H1 (cell line): ENCODE results near the gene CAMK2G. TPM values are rescaled to one million over a fixed set of nuclear protein-coding genes. Genes with fewer than 3 reads are reported as not detected.

Source experiments
- CTCF ChIA-PET: fragments of 300-600 bp; sonication (Branson Sonifier 250); formaldehyde crosslinking; loops from one replicate; lab custom pipeline; 2021; ENCODE audit not compliant: partially characterized antibody; lab: Charles Lee
- POLR2A ChIA-PET: fragments of 300-600 bp; sonication (Branson Sonifier 250); formaldehyde crosslinking; loops from one replicate; lab custom pipeline; 2021; ENCODE audit warnings: inconsistent platforms; ENCODE audit not compliant: partially characterized antibody; lab: Charles Lee
- DNase-seq, 2 experiments: peaks; one replicate each; pipeline versions ENCODE4 v3.0.0 to v3.0.0-alpha.2; 2010 to 2022; ENCODE audit warnings: low spot score in 2 of 2, low read depth in 1 of 2, mixed read lengths in 1 of 2
- FAIRE-seq: peaks from 2 replicates; lab custom pipeline; 2011; peaks lifted over from hg19 to GRCh38; lab: Jason Lieb, UNC
- H2AFZ ChIP-seq: 2 replicates; pipeline ENCODE4 v1.8.1; 2012; ENCODE audit warnings: low read length, inconsistent platforms
- H2AK5ac ChIP-seq: 2 replicates; pipeline ENCODE4 v1.6.1; 2013; ENCODE audit warnings: low read depth, low read length
- H2BK120ac ChIP-seq: replicated peaks from 2 replicates; pipeline ENCODE3; 2013; ENCODE audit warnings: low read depth, low read length, inconsistent platforms
- H2BK12ac ChIP-seq: 2 replicates; pipeline ENCODE4 v1.6.1; 2013; ENCODE audit warnings: low read depth, low read length
- H2BK15ac ChIP-seq: 2 replicates; pipeline ENCODE4 v1.6.1; 2013; ENCODE audit warnings: low read length
- H2BK20ac ChIP-seq: 2 replicates; pipeline ENCODE4 v1.6.1; 2013; ENCODE audit warnings: low read length
- H2BK5ac ChIP-seq: 2 replicates; pipeline ENCODE4 v1.6.1; 2013; ENCODE audit warnings: low read depth, low read length
- H3K14ac ChIP-seq: 2 replicates; pipeline ENCODE4 v1.6.1; 2013; ENCODE audit warnings: inconsistent platforms; ENCODE audit not compliant: insufficient read length
- H3K18ac ChIP-seq: 2 replicates; pipeline ENCODE4 v1.6.1; 2013; ENCODE audit warnings: low read length; ENCODE audit errors: extremely low read depth
- H3K23ac ChIP-seq: 2 replicates; pipeline ENCODE4 v1.6.1; 2013; ENCODE audit warnings: inconsistent platforms; ENCODE audit not compliant: insufficient read length
- H3K23me2 ChIP-seq: 2 replicates; pipeline ENCODE4 v1.6.1; 2013; ENCODE audit warnings: low read depth, low read length
- H3K27ac ChIP-seq: 2 replicates; pipeline ENCODE4 v1.6.1; 2011; ENCODE audit warnings: low read depth, low read length, inconsistent platforms
- H3K27me3 ChIP-seq, 4 experiments: replicated peaks in 1 of 4; 1 replicate in 1 of 4; 2 replicates in 3 of 4; pipeline versions ENCODE4 v1.6.1 to v1.8.1; 2011 to 2013; ENCODE audit warnings: low read length in 3 of 4, mild to moderate bottlenecking in 3 of 4, inconsistent platforms in 2 of 4, mixed read lengths in 2 of 4, moderate library complexity in 1 of 4; ENCODE audit not compliant: control insufficient read depth in 3 of 4, insufficient read depth in 3 of 4; ENCODE audit errors: extremely low read depth in 1 of 4
- H3K36me3 ChIP-seq, 4 experiments: 2 replicates each; pipeline versions ENCODE4 v1.6.1 to v1.8.1; 2011 to 2013; ENCODE audit warnings: mild to moderate bottlenecking in 4 of 4, low read length in 3 of 4, moderate library complexity in 2 of 4, control low read depth in 1 of 4, inconsistent platforms in 1 of 4; ENCODE audit not compliant: insufficient read depth in 4 of 4, control insufficient read depth in 2 of 4
- H3K4ac ChIP-seq: replicated peaks from 2 replicates; pipeline ENCODE3; 2013; ENCODE audit warnings: low read length, low read depth, mixed read lengths, inconsistent platforms; ENCODE audit not compliant: insufficient read length
- H3K4me1 ChIP-seq, 4 experiments: replicated peaks in 1 of 4; 1 replicate in 1 of 4; 2 replicates in 3 of 4; pipeline versions ENCODE4 v1.6.1 to v1.8.1; 2011 to 2013; ENCODE audit warnings: low read length in 3 of 4, inconsistent platforms in 2 of 4, mixed read lengths in 1 of 4; ENCODE audit not compliant: insufficient read depth in 4 of 4, control insufficient read depth in 3 of 4
- H3K4me2 ChIP-seq, 2 experiments: 2 replicates each; pipeline versions ENCODE4 v1.6.1 to v1.8.1; 2011 to 2013; ENCODE audit warnings: low read depth in 2 of 2, low read length in 2 of 2, control low read depth in 1 of 2, inconsistent platforms in 1 of 2, mild to moderate bottlenecking in 1 of 2; ENCODE audit not compliant: insufficient read depth in 1 of 2
- H3K4me3 ChIP-seq, 4 experiments: fragments of 200-600, 300-600 bp in 1 of 4; sonication (generic), shearing (Covaris generic), sonication (Bioruptor Twin) in 1 of 4; 2 replicates each; pipeline versions ENCODE4 v1.5.1 to v1.8.1; 2011 to 2016; ENCODE audit warnings: low read length in 4 of 4, low read depth in 3 of 4, control low read depth in 2 of 4, inconsistent platforms in 2 of 4, mild to moderate bottlenecking in 2 of 4, mixed read lengths in 1 of 4, moderate library complexity in 1 of 4; ENCODE audit not compliant: insufficient read depth in 2 of 4; ENCODE audit errors: extremely low read depth in 1 of 4
- H3K56ac ChIP-seq: replicated peaks from 2 replicates; pipeline ENCODE3; 2013; ENCODE audit warnings: low read depth, mild to moderate bottlenecking, mixed read lengths, low read length, inconsistent platforms; ENCODE audit not compliant: insufficient read length
- H3K79me1 ChIP-seq: 2 replicates; pipeline ENCODE4 v1.6.1; 2013; ENCODE audit warnings: low read depth, low read length, control low read depth
- H3K79me2 ChIP-seq, 2 experiments: 2 replicates each; pipeline versions ENCODE4 v1.6.1 to v1.8.1; 2012 to 2013; ENCODE audit warnings: low read length in 2 of 2, mild to moderate bottlenecking in 2 of 2, inconsistent platforms in 1 of 2; ENCODE audit not compliant: insufficient read depth in 2 of 2, control insufficient read depth in 1 of 2
- H3K9ac ChIP-seq, 4 experiments: replicated peaks in 1 of 4; 1 replicate in 1 of 4; 2 replicates in 3 of 4; pipeline versions ENCODE4 v1.6.1 to v1.8.1; 2011 to 2013; ENCODE audit warnings: low read depth in 3 of 4, low read length in 3 of 4, control low read depth in 2 of 4, mild to moderate bottlenecking in 2 of 4, moderate library complexity in 2 of 4, inconsistent platforms in 1 of 4; ENCODE audit errors: extremely low read depth in 1 of 4
- H3K9me3 ChIP-seq, 2 experiments: 2 replicates each; pipeline versions ENCODE4 v1.6.1 to v1.8.1; 2012 to 2013; ENCODE audit warnings: mild to moderate bottlenecking in 2 of 2, moderate library complexity in 2 of 2, control low read depth in 1 of 2, inconsistent platforms in 1 of 2, low read depth in 1 of 2, low read length in 1 of 2, mixed read lengths in 1 of 2; ENCODE audit not compliant: insufficient read depth in 2 of 2
- H4K20me1 ChIP-seq, 2 experiments: replicated peaks in 1 of 2; 2 replicates each; pipeline versions ENCODE3 to v1.8.1; 2011 to 2013; ENCODE audit warnings: inconsistent platforms in 2 of 2, low read length in 2 of 2, mild to moderate bottlenecking in 1 of 2; ENCODE audit not compliant: insufficient read depth in 2 of 2, control insufficient read depth in 1 of 2
- H4K5ac ChIP-seq: 2 replicates; pipeline ENCODE4 v1.6.1; 2013; ENCODE audit warnings: low read length, low read depth, mixed read lengths, inconsistent platforms; ENCODE audit not compliant: insufficient read length
- H4K8ac ChIP-seq: 2 replicates; pipeline ENCODE4 v1.8.0; 2013; ENCODE audit warnings: mild to moderate bottlenecking, moderate library complexity, low read length, inconsistent platforms; ENCODE audit not compliant: insufficient read depth; ENCODE audit errors: extremely low read depth
- H4K91ac ChIP-seq: replicated peaks from 2 replicates; pipeline ENCODE3; 2013; ENCODE audit warnings: low read length, mixed read lengths, inconsistent platforms; ENCODE audit not compliant: insufficient read length
- ATF2 ChIP-seq: IDR thresholded peaks from 2 replicates; pipeline ENCODE4 v1.6.1; 2012; ENCODE audit warnings: low read length, inconsistent platforms
- CBX5 ChIP-seq: fragments of 300-800, 300-1000 bp; sonication (generic); IDR thresholded peaks from 2 replicates; pipeline ENCODE4 v1.7.1; 2016; ENCODE audit warnings: antibody characterized with exemption, low read length, low read depth
- CTBP2 ChIP-seq: IDR thresholded peaks from 2 replicates; pipeline ENCODE4 v1.7.0; 2011; ENCODE audit warnings: borderline replicate concordance, mild to moderate bottlenecking, moderate library complexity, mixed read lengths, low read length; ENCODE audit not compliant: insufficient read depth, insufficient read length
- CTCF ChIP-seq, 3 experiments: IDR thresholded peaks; 1 replicate in 2 of 3; 2 replicates in 1 of 3; pipeline versions ENCODE4 v1.5.1 to v1.6.1; 2011; ENCODE audit warnings: low read length in 3 of 3, mild to moderate bottlenecking in 3 of 3, inconsistent platforms in 2 of 3, low read depth in 1 of 3, moderate library complexity in 1 of 3; ENCODE audit not compliant: insufficient read depth in 1 of 3; ENCODE audit errors: control extremely low read depth in 1 of 3
- KDM5A ChIP-seq: fragments of 200-600 bp; IDR thresholded peaks from 2 replicates; pipeline ENCODE4 v1.7.1; 2012; ENCODE audit warnings: mild to moderate bottlenecking, low read length, inconsistent platforms, mixed read lengths
- POLR2A ChIP-seq, 2 experiments: IDR thresholded peaks; 1 replicate in 1 of 2; 2 replicates in 1 of 2; pipeline ENCODE4 v1.6.1; 2011; ENCODE audit warnings: low read depth in 2 of 2, low read length in 2 of 2, mild to moderate bottlenecking in 2 of 2; ENCODE audit errors: control extremely low read depth in 1 of 2
- POU5F1 ChIP-seq: IDR thresholded peaks from 2 replicates; pipeline ENCODE4 v1.6.1; 2011; ENCODE audit warnings: low read depth, mild to moderate bottlenecking, low read length, moderate library complexity
- SP2 ChIP-seq: IDR thresholded peaks from 2 replicates; pipeline ENCODE4 v1.6.1; 2012; ENCODE audit warnings: mild to moderate bottlenecking, low read length, inconsistent platforms
- SP4 ChIP-seq: IDR thresholded peaks from 2 replicates; pipeline ENCODE4 v1.6.1; 2012; ENCODE audit warnings: low read length, inconsistent platforms
- TAF1 ChIP-seq: IDR thresholded peaks from 2 replicates; pipeline ENCODE4 v1.6.1; 2011; ENCODE audit warnings: mild to moderate bottlenecking, low read depth, low read length
- YY1 ChIP-seq: IDR thresholded peaks from 2 replicates; pipeline ENCODE4 v1.6.1; 2011; ENCODE audit warnings: low read depth, mild to moderate bottlenecking, low read length
- WGBS, 2 experiments: shearing (Covaris generic) in 1 of 2; methylation state at CpG; one replicate each; pipeline versions ENCODE4 v1.1.6 to v1.1.7; 2013 to 2015; ENCODE audit warnings: low lambda C conversion rate in 2 of 2, mixed read lengths in 2 of 2, inconsistent platforms in 1 of 2, low coverage in 1 of 2, missing lambda C conversion rate in 1 of 2; ENCODE audit not compliant: insufficient replicate concordance in 2 of 2, insufficient coverage in 1 of 2, insufficient read length in 1 of 2; ENCODE audit errors: extremely low coverage in 1 of 2, missing lambda C conversion rate in 1 of 2; 5-methylcytosine and 5-hydroxymethylcytosine counted together
- polyA plus RNA-seq, 7 experiments: library from polyadenylated mRNA; depleted of rRNA in 3 of 7; stranded (reverse) in 5 of 7; unstranded in 2 of 7; fragments of >200 nt in 5 of 7; fragments of 200-250 nt in 2 of 7; gene quantifications; 1 replicate in 5 of 7; 2 replicates in 1 of 7; 4 replicates in 1 of 7; pipeline versions ENCODE4 v1.2.1 to v1.2.3, GENCODE V29; 2011 to 2013; ENCODE audit warnings: missing spikeins in 2 of 7, mixed read lengths in 2 of 7
- total RNA-seq: library from RNA; stranded (reverse); fragmentation: NEBNext Ultra II Directional; extraction: Animal tissue kit (Norgen Biotek cat#: 25700); gene quantifications from 2 replicates; pipeline ENCODE4 v1.2.1, GENCODE V29; 2021

Gene CAMK2G
- total and polyA plus RNA-seq, 2 of the 8 experiments (the other 6 are each of a cell fraction or from before 2014, with no cell fraction given), result 28.9 to 31.7 TPM

GRCh38 chr10:73823391-73823790 lies 51.0 kb downstream of the CAMK2G start:
- no peak overlapping the region for H2BK15ac ChIP-seq
- WGBS, 2 experiments, result 91% methylated on average over 7 of the region's 7 CpGs; no CpG with 5 or more reads in 1 of the 2 experiments
- H3K4me1 ChIP-seq, result no peaks in the 10 kb centered on the region
- no peak overlapping the region for H2BK5ac ChIP-seq
- no peak overlapping the region for H2BK12ac ChIP-seq
- H3K27me3 ChIP-seq, result no peaks in the 10 kb centered on the region; a peak in 1 of 7 replicates
- H3K23ac ChIP-seq, result no peak overlapping the region
- H3K36me3 ChIP-seq, result peaks cover 0 to 10% (median 5%) of the 10 kb centered on the region in 4 experiments; a peak in 5 of 8 replicates
- H3K79me1 ChIP-seq, result no peaks in the 10 kb centered on the region
- no peak overlapping the region for H2BK120ac ChIP-seq
- peaks cover 0 to 5% of the 10 kb centered on the region in 2 experiments for H4K20me1 ChIP-seq
- no peak overlapping the region for H2AFZ ChIP-seq
- H4K8ac ChIP-seq, result no peak overlapping the region
- H4K91ac ChIP-seq, result no peak overlapping the region
- H3K4ac ChIP-seq, result no peak overlapping the region
- POLR2A ChIA-PET, result interaction anchor here (0.6 to 2.8 kb wide), 3 partner anchors 10 to 294 kb away, joined by 3 to 6 read pairs (median 5); no protein-coding TSS in a partner anchor
- H3K14ac ChIP-seq, result no peak overlapping the region
- H4K5ac ChIP-seq, result no peak overlapping the region
- no peak overlapping the region for H3K56ac ChIP-seq
- DNase-seq (no peak), FAIRE-seq (no peak)
- H3K4me3 ChIP-seq, result no peak overlapping the region
- H3K23me2 ChIP-seq, result no peaks in the 10 kb centered on the region
- H3K79me2 ChIP-seq, result no peaks in the 10 kb centered on the region
- no peak overlapping the region for H3K4me2 ChIP-seq
- H3K27ac ChIP-seq, result no peak overlapping the region
- no peak overlapping the region for H2BK20ac ChIP-seq
- CTCF ChIA-PET, result interaction anchor here (0.8 to 16.0 kb wide), 4 partner anchors 8 to 117 kb away, joined by 3 to 209 read pairs (median 4); no protein-coding TSS in a partner anchor
- no peak overlapping the region for H3K18ac ChIP-seq
- H2AK5ac ChIP-seq, result no peak overlapping the region
- no peaks in the 10 kb centered on the region for H3K9me3 ChIP-seq
- no peak overlapping the region for H3K9ac ChIP-seq
- no peak for TF ChIP-seq KDM5A
- no peak for TF ChIP-seq TAF1
- TF ChIP-seq POLR2A (IDR thresholded peaks at IDR 0.05; ENCODE audit: control extremely low read depth in 1 of 2, low read depth in 2 of 2, low read length in 2 of 2), result no peak
- no peak for TF ChIP-seq SP4
- TF ChIP-seq CTCF (IDR thresholded peaks at IDR 0.05; ENCODE audit: control extremely low read depth in 1 of 3, insufficient read depth in 1 of 3, low read depth in 1 of 3, low read length in 3 of 3), result no peak
- no peak for TF ChIP-seq YY1
- no peak for TF ChIP-seq CBX5
- no peak for TF ChIP-seq ATF2
- TF ChIP-seq CTBP2, result no peak
- no peak for TF ChIP-seq POU5F1
- no peak for TF ChIP-seq SP2
